Heart left ventricle (tissue), 13 donors: Measurements from ENCODE around the gene DNAAF8.

Source experiments
- POLR2A ChIP-seq, 2 donors: fragments of 450-650 bp; IDR thresholded peaks; one replicate each; pipeline ENCODE4 v1.6.1; 2017; ENCODE audit warnings: antibody characterized with exemption in 2 of 2, mild to moderate bottlenecking in 2 of 2, moderate library complexity in 2 of 2
- TF ChIP-seq, protein P1 (sequence below), 12 donors: fragments of 200-600 bp; sonication (generic) in 4 of 12; IDR thresholded peaks; one replicate each; pipeline versions ENCODE4 v1.5.0 to v1.8.0; 2018 to 2022; ENCODE audit warnings: antibody characterized with exemption in 12 of 12, mild to moderate bottlenecking in 5 of 12
- donor health status: ischemic (EF 13 %, LVEDD 7.1; RV severe dilation, severe dysfunction).
- donor health status: DM: no; HTN: yes; CAD: no.
- donor health status: DM: no; HTN: no; CAD: no.
- donor health status: ischemic (EF 25% LVEDD 6.9; RV normal size, moderate dysfunction).
- donor health status: ischemic (EF 25% LVEDD 5.7; RV mildly dilated, moderate dysfunction).
- donor health status: ischemic (EF 35%, LVEDD 5.7; RV mildly dilated, moderate dysfunction).
- donor health status: nonischemic (EF 11% LVEDD 7.7; RV severe dilation, severe dysfunction).
- donor health status: DM: yes; HTN: yes; CAD: no.
- donor health status: PGD.
- donor health status: ischemic (EF 29% LVEDD 5.4; RV normal size, mild dysfunction).
- donor health status: nonischemic (EF 23%, LVEDD 6.1; RV moderate dilation, normal function).

DNA sequence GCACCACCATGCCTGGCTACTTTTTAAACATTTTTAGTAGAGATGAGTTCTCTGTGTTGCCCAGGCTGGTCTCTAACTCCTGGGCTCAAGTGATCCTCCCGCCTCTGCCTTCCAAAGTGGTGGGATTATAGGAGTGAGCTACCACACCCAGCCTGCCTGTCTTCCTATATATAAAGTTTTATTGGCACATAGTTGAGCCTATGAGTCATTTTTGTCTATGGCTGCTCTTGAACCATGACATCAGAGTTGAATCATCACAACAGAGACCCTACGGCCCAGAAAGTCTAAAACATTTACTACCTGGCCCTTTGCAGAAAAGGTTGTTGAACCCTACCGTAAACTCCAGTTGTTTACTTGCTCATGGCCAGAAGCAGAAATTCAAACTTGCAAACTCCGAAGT is 45.9 kb downstream of the DNAAF8 start:
- TF ChIP-seq POLR2A (IDR thresholded peaks at IDR 0.05): no peak
- TF ChIP-seq, protein P1, sequence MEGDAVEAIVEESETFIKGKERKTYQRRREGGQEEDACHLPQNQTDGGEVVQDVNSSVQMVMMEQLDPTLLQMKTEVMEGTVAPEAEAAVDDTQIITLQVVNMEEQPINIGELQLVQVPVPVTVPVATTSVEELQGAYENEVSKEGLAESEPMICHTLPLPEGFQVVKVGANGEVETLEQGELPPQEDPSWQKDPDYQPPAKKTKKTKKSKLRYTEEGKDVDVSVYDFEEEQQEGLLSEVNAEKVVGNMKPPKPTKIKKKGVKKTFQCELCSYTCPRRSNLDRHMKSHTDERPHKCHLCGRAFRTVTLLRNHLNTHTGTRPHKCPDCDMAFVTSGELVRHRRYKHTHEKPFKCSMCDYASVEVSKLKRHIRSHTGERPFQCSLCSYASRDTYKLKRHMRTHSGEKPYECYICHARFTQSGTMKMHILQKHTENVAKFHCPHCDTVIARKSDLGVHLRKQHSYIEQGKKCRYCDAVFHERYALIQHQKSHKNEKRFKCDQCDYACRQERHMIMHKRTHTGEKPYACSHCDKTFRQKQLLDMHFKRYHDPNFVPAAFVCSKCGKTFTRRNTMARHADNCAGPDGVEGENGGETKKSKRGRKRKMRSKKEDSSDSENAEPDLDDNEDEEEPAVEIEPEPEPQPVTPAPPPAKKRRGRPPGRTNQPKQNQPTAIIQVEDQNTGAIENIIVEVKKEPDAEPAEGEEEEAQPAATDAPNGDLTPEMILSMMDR (IDR thresholded peaks at IDR 0.05): no peak
